Left kidney (tissue), 2 donors: Measurements from ENCODE around the gene HOXA1. TPM values are rescaled to one million over a fixed set of nuclear protein-coding genes. Genes with fewer than 3 reads are reported as not detected.
"Not testable (repeated sequence)": the region's sequence is repeated elsewhere in the genome, so short reads cannot be mapped to it uniquely, and the experiment has no call there.

Source experiments
- DNase-seq: peaks from one replicate; pipeline ENCODE4 v3.0.0-alpha.2; 2013
- polyA plus RNA-seq: library from polyadenylated mRNA; unstranded; fragments of 120-200 nt; gene quantifications from one replicate; pipeline ENCODE4 v1.2.1, GENCODE V29; 2013; ENCODE audit not compliant: insufficient read length

HOXA1 gene
- polyA plus RNA-seq, 1 donor: 3.4 TPM

DNA sequence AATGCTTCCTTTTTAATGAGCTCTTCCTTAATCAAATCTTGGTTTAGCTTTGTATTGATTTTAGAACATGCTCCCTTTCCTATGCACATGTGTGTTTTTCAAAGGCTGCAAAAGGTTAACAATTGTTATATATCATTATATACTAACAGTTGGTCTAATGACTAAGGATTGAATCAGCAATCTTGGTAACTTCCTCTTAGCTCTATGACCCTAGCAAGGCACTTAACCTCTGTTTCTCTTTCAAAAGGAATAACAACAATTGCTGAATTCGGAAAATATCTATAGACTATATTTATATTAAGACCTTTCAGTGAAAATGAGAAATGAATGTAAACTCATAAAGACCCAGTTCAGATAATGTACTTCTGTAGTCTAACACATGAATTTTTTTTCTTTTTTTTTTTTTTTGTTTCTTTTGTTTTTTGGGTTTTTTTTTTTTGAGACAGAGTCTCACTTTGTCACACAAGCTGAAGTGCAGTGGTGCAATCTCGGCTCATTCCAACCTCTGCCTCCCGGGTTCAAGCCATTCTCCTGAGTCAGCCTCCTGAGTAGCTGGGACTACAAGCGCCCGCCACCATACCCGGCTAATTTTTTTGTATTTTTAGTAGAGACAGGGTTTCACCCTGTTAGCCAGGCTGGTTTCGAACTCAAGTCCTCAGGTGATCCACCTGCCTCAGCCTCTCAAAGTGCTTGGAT, 48.8 kb downstream of the HOXA1 start:
- DNase-seq: no peak

DNA sequence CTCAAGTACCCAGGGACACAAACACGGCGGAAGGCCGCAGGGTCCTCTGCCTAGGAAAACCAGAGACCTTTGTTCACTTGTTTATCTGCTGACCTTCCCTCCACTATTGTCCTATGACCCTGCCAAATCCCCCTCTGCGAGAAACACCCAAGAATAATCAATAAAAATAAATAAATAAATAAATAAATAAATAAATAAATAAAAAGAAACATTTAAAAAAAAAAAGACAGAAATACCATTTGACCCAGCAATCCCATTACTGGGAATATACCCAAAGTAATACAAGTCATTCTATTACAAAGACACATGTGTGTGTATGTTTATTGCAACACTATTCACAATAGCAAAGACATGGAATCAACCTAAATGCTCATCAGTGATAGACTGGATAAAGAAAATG, 49.8 kb downstream of the HOXA1 start:
- not testable (repeated sequence) for DNase-seq

DNA sequence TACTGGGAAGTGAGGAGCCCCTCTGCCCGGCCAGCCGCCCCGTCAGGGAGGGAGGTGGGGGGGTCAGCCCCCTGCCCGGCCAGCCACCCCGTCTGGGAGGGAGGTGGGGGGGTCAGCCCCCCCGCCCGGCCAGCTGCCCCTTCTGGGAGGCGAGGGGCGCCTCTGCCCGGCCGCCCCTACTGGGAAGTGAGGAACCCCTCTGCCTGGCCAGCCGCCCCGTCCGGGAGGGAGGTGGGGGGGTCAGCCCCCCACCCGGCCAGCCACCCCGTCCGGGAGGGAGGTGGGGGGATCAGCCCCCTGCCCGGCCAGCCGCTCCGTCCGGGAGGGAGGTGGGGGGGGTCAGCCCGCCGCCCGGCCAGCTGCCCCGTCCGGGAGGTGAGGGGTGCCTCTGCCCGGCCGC, 50.7 kb downstream of the HOXA1 start:
- not testable (repeated sequence) for DNase-seq

Other genes with a start within 250 kb of the HOXA1 start
- 22.4 TPM for gene SKAP2, start 231.4 kb downstream of the HOXA1 start, polyA plus RNA-seq
- gene HOXA2, start 6.7 kb upstream of the HOXA1 start, polyA plus RNA-seq: 13.9 TPM
- 28.6 TPM for gene HOXA4, start 34.8 kb upstream of the HOXA1 start, polyA plus RNA-seq
- 76.0 TPM for gene HOXA5, start 47.7 kb upstream of the HOXA1 start, polyA plus RNA-seq
- gene HOXA6, start 51.8 kb upstream of the HOXA1 start, polyA plus RNA-seq: 26.5 TPM
- 47.9 TPM for gene HOXA3, start 56.6 kb upstream of the HOXA1 start, polyA plus RNA-seq
- 22.7 TPM for gene HOXA7, start 60.7 kb upstream of the HOXA1 start, polyA plus RNA-seq
- 124 TPM for gene HOXA9, start 69.5 kb upstream of the HOXA1 start, polyA plus RNA-seq
- 137 TPM for gene HOXA10, start 78.3 kb upstream of the HOXA1 start, polyA plus RNA-seq
- gene HOXA11, start 89.2 kb upstream of the HOXA1 start, polyA plus RNA-seq: 32.2 TPM
- not detected for gene HOXA13, start 104.1 kb upstream of the HOXA1 start, polyA plus RNA-seq
- 0.07 TPM for gene EVX1, start 146.8 kb upstream of the HOXA1 start, polyA plus RNA-seq